COR-L47 (cell line): ENCODE results near the gene PRIM2.
"Not testable (repeated sequence)": the region's sequence is repeated elsewhere in the genome, so short reads cannot be mapped to it uniquely, and the experiment has no call there.

ENCODE experiments used
- DNase-seq: peaks from one replicate; lab custom pipeline; 2025; lab: John Stamatoyannopoulos, UW

Gene PRIM2

GRCh38 chr6:57610612-57611011, 293.2 kb downstream of the PRIM2 start:
- DNase-seq = not testable (repeated sequence)

DNA sequence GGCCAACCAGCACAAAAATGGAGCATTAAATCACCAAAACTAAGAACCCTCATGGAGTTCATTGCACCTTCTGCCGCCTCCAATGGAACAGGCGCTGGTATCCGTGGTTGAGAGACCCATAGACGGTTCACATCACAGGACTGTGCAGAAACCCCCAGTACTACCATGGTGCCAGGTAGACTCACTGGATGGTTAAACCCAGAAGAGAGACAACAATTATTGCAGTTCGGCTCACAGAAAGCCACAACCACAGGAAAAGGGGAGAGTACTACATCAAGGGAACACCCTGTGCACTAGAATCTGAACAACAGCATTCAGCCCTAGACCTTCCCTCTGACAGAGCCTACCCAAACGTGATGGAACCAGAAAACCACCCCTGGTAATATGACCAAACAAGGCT, 301.5 kb downstream of the PRIM2 start:
- DNase-seq = not testable (repeated sequence)

- not testable (repeated sequence) for DNase-seq
Observed at GRCh38 chr6:57631773-57632172, 314.3 kb downstream of the PRIM2 start.

- not testable (repeated sequence) for DNase-seq
Observed at GRCh38 chr6:57658526-57658925, 341.1 kb downstream of the PRIM2 start.

GRCh38 chr6:57659794-57660193, 342.4 kb downstream of the PRIM2 start:
- DNase-seq = not testable (repeated sequence)

- not testable (repeated sequence) for DNase-seq
Observed at GRCh38 chr6:57660940-57661339, 343.5 kb downstream of the PRIM2 start.

GRCh38 chr6:57668108-57668507, 350.7 kb downstream of the PRIM2 start:
- DNase-seq = not testable (repeated sequence)

GRCh38 chr6:57671237-57671636, 353.8 kb downstream of the PRIM2 start:
- not testable (repeated sequence) for DNase-seq

- DNase-seq = not testable (repeated sequence)
Observed at GRCh38 chr6:57671937-57672627, 354.7 kb downstream of the PRIM2 start.

DNA sequence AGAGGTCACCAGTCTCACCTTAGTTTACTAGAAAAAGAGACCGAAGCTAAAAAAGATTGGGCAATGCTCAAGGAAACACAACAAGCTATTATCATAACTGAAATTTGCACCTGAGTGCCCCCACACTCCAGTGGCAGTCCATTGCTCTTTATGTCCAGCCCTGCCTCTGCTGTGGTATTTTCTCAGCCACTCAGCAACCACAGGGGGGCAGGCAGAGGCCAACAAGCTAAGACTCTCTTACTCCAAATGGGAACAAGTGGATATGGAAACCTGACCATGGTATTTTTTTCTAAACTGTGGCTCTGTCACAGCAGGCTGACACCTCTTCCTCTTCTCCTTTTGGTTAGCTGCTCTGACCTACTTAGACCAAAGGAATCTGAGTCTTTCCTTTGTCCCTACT, 355.9 kb downstream of the PRIM2 start:
- not testable (repeated sequence) for DNase-seq

DNA sequence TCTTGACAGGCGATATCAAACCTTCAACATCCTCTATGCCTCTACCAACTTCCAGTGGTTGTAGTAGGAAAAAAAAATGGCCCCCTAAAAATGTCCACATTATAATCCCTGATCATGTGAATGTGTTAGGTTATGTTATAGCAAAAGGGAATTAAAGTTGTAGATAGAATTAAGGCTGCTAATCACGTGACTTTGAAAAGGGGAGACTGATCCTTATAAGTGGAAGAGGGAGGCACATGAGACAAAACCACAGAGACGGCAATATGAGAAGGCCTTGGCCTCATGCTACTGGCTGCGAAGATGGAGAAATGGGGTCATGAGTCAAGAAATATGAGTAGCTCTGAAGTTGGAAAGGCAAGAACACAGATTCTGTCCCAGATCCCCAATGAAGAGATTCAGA, 358.0 kb downstream of the PRIM2 start:
- DNase-seq = not testable (repeated sequence)

DNA sequence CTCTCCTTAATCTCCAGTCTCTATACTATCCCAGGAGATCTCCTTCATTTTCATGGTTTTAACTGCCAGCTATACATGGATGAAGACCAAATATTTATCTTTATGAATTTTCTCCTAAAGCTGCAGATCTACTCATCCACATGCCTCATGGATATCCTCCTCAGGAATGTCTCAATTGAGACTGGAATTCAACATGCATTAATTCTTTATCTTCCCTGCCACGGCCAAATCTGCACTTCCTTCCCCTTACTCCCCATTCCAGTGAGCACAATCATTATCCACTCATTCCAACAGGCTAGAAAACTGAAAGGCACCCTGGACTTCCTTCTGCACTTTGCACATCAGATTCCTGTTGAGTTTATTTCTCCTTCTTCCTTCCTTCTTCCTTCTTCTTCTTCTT, 379.0 kb downstream of the PRIM2 start:
- DNase-seq = not testable (repeated sequence)
